B cell (primary cell): ENCODE results near the gene SLC25A25. TPM values are rescaled to one million over a fixed set of nuclear protein-coding genes. Genes with fewer than 3 reads are reported as not detected.

Experiments used
- ATAC-seq: fragments of 200-7000 bp; cut with Tn5 transposase; one replicate; pipeline ENCODE4 v1.10.0; 2021; ENCODE audit warnings: low read depth, mild to moderate bottlenecking, moderate number of reproducible peaks, moderate library complexity
- CTCF ChIA-PET: fragments of 350-600 bp; sonication (Branson Sonifier 250); formaldehyde crosslinking; loops from one replicate; lab custom pipeline; 2021; ENCODE audit warnings: antibody characterized with exemption, inconsistent platforms; lab: Charles Lee
- POLR2A ChIA-PET: fragments of 350-600 bp; sonication (Branson Sonifier 250); formaldehyde crosslinking; loops from one replicate; lab custom pipeline; 2021; ENCODE audit warnings: antibody characterized with exemption; lab: Charles Lee
- DNase-seq: peaks from one replicate; pipeline ENCODE4 v3.0.0; 2013
- H2AFZ ChIP-seq: 2 replicates; pipeline ENCODE4 v1.6.1; 2012; ENCODE audit warnings: mild to moderate bottlenecking, low read depth, low read length; ENCODE audit not compliant: insufficient read depth, poor library complexity, severe bottlenecking
- H3K27ac ChIP-seq, 2 donors: 1 replicate in 1 of 2; 2 replicates in 1 of 2; pipeline ENCODE4 v1.5.1; 2012 to 2013; ENCODE audit warnings: low read length in 2 of 2, mild to moderate bottlenecking in 2 of 2, moderate library complexity in 1 of 2
- H3K27me3 ChIP-seq, 4 experiments: fragments of 200-600 bp in 1 of 4; sonication (generic) in 1 of 4; replicated peaks in 1 of 4; 1 replicate in 2 of 4; 2 replicates in 2 of 4; pipeline versions ENCODE4 v1.6.1 to v1.7.0; 2013 to 2016; ENCODE audit warnings: low read length in 3 of 4, mild to moderate bottlenecking in 2 of 4, mixed read lengths in 1 of 4, moderate library complexity in 1 of 4; ENCODE audit not compliant: insufficient read depth in 4 of 4, control insufficient read depth in 3 of 4; ENCODE audit errors: control extremely low read depth in 1 of 4
- H3K36me3 ChIP-seq, 2 experiments: replicated peaks in 1 of 2; 1 replicate in 1 of 2; 2 replicates in 1 of 2; pipeline versions ENCODE4 v1.6.1 to v1.7.1; 2013; ENCODE audit warnings: low read length in 1 of 2; ENCODE audit not compliant: insufficient read depth in 2 of 2, control insufficient read depth in 1 of 2; ENCODE audit errors: control extremely low read depth in 1 of 2, extremely low read depth in 1 of 2
- H3K4me1 ChIP-seq, 2 donors: fragments of 200-600 bp in 1 of 2; sonication (generic) in 1 of 2; 1 replicate in 1 of 2; 2 replicates in 1 of 2; pipeline versions ENCODE4 v1.5.1 to v1.6.1; 2013 to 2017; ENCODE audit warnings: low read length in 2 of 2; ENCODE audit not compliant: control insufficient read depth in 2 of 2, insufficient read depth in 2 of 2
- H3K4me2 ChIP-seq: replicated peaks from 2 replicates; pipeline ENCODE3; 2012; ENCODE audit warnings: mild to moderate bottlenecking, low read depth, low read length; ENCODE audit not compliant: poor library complexity, severe bottlenecking
- H3K4me3 ChIP-seq, 5 experiments: fragments of 200-600 bp in 1 of 5; sonication (generic) in 1 of 5; 1 replicate in 3 of 5; 2 replicates in 2 of 5; pipeline versions ENCODE4 v1.5.1 to v1.7.0; 2011 to 2016; ENCODE audit warnings: low read length in 4 of 5, mild to moderate bottlenecking in 4 of 5, low read depth in 2 of 5, control low read depth in 1 of 5, moderate library complexity in 1 of 5; ENCODE audit not compliant: insufficient read depth in 1 of 5; ENCODE audit errors: control extremely low read depth in 1 of 5, extremely low read depth in 1 of 5
- H3K79me2 ChIP-seq: fragments of 200-600 bp; sonication (generic); one replicate; pipeline ENCODE4 v1.6.0; 2016; ENCODE audit warnings: low read length; ENCODE audit not compliant: control insufficient read depth, insufficient read depth
- H3K9ac ChIP-seq: fragments of 200-600 bp; sonication (generic); 2 replicates; pipeline ENCODE4 v1.6.1; 2017; ENCODE audit warnings: mild to moderate bottlenecking, low read length, moderate library complexity
- H3K9me3 ChIP-seq, 3 donors: one replicate each; pipeline versions ENCODE4 v1.6.1 to v1.7.1; 2013; ENCODE audit warnings: low read length in 2 of 3; ENCODE audit not compliant: control insufficient read depth in 2 of 3, insufficient read depth in 1 of 3; ENCODE audit errors: control extremely low read depth in 1 of 3
- H4K20me1 ChIP-seq: 2 replicates; pipeline ENCODE4 v1.6.0; 2012; ENCODE audit warnings: mild to moderate bottlenecking, low read length; ENCODE audit not compliant: insufficient read depth, control insufficient read depth, poor library complexity, severe bottlenecking
- H3K27ac Mint-ChIP-seq: one replicate; pipeline ENCODE4 v1.8.0; 2021; ENCODE audit warnings: mixed read lengths
- H3K27me3 Mint-ChIP-seq: one replicate; pipeline ENCODE4 v1.8.0; 2021; ENCODE audit warnings: mixed read lengths
- H3K4me1 Mint-ChIP-seq: one replicate; pipeline ENCODE4 v1.8.0; 2021; ENCODE audit warnings: mixed read lengths
- H3K4me3 Mint-ChIP-seq: one replicate; pipeline ENCODE4 v1.8.0; 2021; ENCODE audit warnings: mixed read lengths
- H3K9me3 Mint-ChIP-seq: one replicate; pipeline ENCODE4 v1.8.0; 2022; ENCODE audit warnings: mixed read lengths; ENCODE audit not compliant: insufficient read depth
- EZH2 ChIP-seq: IDR thresholded peaks from 2 replicates; pipeline ENCODE4 v1.6.1; 2012; ENCODE audit warnings: borderline replicate concordance, low read depth, mild to moderate bottlenecking, moderate library complexity, low read length; ENCODE audit not compliant: insufficient read depth, poor library complexity, severe bottlenecking
- WGBS: methylation state at CpG from one replicate; pipeline ENCODE4 v1.1.5; 2013; ENCODE audit warnings: missing lambda C conversion rate; ENCODE audit not compliant: insufficient coverage; 5-methylcytosine and 5-hydroxymethylcytosine counted together
- intact Hi-C: fragments of 100-400 bp; cut with micrococcal nuclease; formaldehyde crosslinking; loops from one replicate; pipeline ENCODE4 v1.10.0; 2022
- polyA plus RNA-seq: library from polyadenylated mRNA; depleted of rRNA; stranded (reverse); fragments of >200 nt; gene quantifications from 2 replicates; pipeline ENCODE4 v1.2.3, GENCODE V29; 2012
- total RNA-seq, 2 donors: library from RNA; stranded (reverse); fragments of 120-200 nt in 1 of 2; gene quantifications; 1 replicate in 1 of 2; 2 replicates in 1 of 2; pipeline versions ENCODE4 v1.2.3 to v1.2.4, GENCODE V29; 2013 to 2022
- TF ChIP-seq, protein P1 (sequence below): fragments of 200-600 bp; IDR thresholded peaks from one replicate; pipeline ENCODE4 v1.8.0; 2022; ENCODE audit warnings: antibody characterized with exemption, mild to moderate bottlenecking

SLC25A25 gene
- total and polyA plus RNA-seq, 2 donors (not counting 1 experiment from before 2014, with no cell fraction given), result 12.1 to 18.6 TPM

DNA sequence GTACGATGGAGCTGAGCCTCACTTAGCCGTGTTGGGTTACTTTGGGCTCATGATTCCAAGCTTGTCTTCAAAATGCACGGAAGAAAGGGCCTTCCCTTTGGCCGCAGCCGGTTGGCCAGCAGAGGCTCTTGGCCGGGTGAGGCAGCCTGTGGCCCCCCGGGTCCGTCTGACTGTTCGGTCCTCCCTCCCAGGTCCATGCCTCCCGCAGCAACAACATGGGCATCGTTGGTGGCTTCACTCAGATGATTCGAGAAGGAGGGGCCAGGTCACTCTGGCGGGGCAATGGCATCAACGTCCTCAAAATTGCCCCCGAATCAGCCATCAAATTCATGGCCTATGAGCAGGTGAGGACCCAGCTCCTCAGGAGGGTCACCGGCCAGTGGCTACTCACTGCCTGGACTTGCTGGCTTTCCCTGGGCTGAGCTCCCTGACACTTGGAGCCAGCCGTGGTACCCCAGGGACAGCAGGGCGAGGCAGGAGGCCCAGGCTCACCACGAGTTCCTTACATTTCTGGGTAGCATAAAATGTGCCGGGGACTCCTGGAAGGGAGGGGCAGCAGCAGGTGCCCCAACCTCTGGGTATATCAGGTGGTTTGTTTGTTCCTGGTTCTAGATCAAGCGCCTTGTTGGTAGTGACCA lies 37.6 kb downstream of the SLC25A25 start:
- WGBS, result 93% methylated on average over 21 of the region's 21 CpGs

More for the DNA sequence above, 37.6 kb downstream of the SLC25A25 start:
- Histone ChIP-seq H3K4me3 (no peak overlapping the region), H4K20me1 (peaks cover 36% of the 10 kb centered on the region), H3K4me1 (no peaks in the 10 kb centered on the region), H3K9me3 (no peaks in the 10 kb centered on the region), H2AFZ (no peak overlapping the region), H3K9ac (no peak overlapping the region), H3K79me2 (peaks cover 26% of the 10 kb centered on the region), H3K27me3 (no peaks in the 10 kb centered on the region), H3K4me2 (no peak overlapping the region), H3K36me3 (peaks cover 9 to 74% of the 10 kb centered on the region in 2 experiments), H3K27ac (no peak overlapping the region)
- Mint-ChIP-seq H3K9me3 (no peaks in the 10 kb centered on the region), H3K4me3 (no peak overlapping the region), H3K4me1 (peaks cover 2% of the 10 kb centered on the region), H3K27me3 (no peaks in the 10 kb centered on the region), H3K27ac (no peak overlapping the region)
- ATAC-seq (no peak), DNase-seq (no peak)
- intact Hi-C loops, result no loop called here
- CTCF ChIA-PET, result no interaction called here
- TF ChIP-seq EZH2, result no peak
- TF ChIP-seq, protein P1, sequence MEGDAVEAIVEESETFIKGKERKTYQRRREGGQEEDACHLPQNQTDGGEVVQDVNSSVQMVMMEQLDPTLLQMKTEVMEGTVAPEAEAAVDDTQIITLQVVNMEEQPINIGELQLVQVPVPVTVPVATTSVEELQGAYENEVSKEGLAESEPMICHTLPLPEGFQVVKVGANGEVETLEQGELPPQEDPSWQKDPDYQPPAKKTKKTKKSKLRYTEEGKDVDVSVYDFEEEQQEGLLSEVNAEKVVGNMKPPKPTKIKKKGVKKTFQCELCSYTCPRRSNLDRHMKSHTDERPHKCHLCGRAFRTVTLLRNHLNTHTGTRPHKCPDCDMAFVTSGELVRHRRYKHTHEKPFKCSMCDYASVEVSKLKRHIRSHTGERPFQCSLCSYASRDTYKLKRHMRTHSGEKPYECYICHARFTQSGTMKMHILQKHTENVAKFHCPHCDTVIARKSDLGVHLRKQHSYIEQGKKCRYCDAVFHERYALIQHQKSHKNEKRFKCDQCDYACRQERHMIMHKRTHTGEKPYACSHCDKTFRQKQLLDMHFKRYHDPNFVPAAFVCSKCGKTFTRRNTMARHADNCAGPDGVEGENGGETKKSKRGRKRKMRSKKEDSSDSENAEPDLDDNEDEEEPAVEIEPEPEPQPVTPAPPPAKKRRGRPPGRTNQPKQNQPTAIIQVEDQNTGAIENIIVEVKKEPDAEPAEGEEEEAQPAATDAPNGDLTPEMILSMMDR, result no peak
- POLR2A ChIA-PET, result no interaction called here
